Nephron progenitor cell (in vitro differentiated cells): Measurements from ENCODE around the gene RPS15A.
A peak's percentile ranks its signal among the peaks of the same experiment; 100 is the strongest.

ENCODE experiments used
- DNase-seq: peaks from one replicate; pipeline ENCODE4 v3.0.0; 2021
- H3K27ac Mint-ChIP-seq: 2 replicates; pipeline ENCODE4 v1.8.0; 2021; ENCODE audit warnings: mild to moderate bottlenecking, moderate library complexity, mixed read lengths
- H3K27me3 Mint-ChIP-seq: 2 replicates; pipeline ENCODE4 v1.8.0; 2021; ENCODE audit warnings: mild to moderate bottlenecking, low read depth, mixed read lengths; ENCODE audit not compliant: poor library complexity
- H3K36me3 Mint-ChIP-seq: 2 replicates; pipeline ENCODE4 v1.8.0; 2021; ENCODE audit warnings: low read depth, mixed read lengths
- H3K4me1 Mint-ChIP-seq: 2 replicates; pipeline ENCODE4 v1.8.0; 2021; ENCODE audit warnings: mixed read lengths
- H3K4me3 Mint-ChIP-seq: 2 replicates; pipeline ENCODE4 v1.8.0; 2021; ENCODE audit warnings: mild to moderate bottlenecking, moderate library complexity, mixed read lengths
- H3K9me3 Mint-ChIP-seq: 2 replicates; pipeline ENCODE4 v1.8.0; 2021; ENCODE audit warnings: mild to moderate bottlenecking, moderate library complexity, mixed read lengths
- CTCF ChIP-seq: fragments of 200-600 bp; sonication (generic); IDR thresholded peaks from 2 replicates; pipeline ENCODE4 v1.5.0; 2021; ENCODE audit warnings: antibody characterized with exemption

Gene RPS15A

GRCh38 chr16:18832613-18833012 is 42.5 kb upstream of the RPS15A start:
- no peak overlapping the region for H3K4me3 Mint-ChIP-seq
- no peaks in the 10 kb centered on the region for H3K9me3 Mint-ChIP-seq
- TF ChIP-seq CTCF = no peak
- H3K27ac Mint-ChIP-seq = no peak overlapping the region
- DNase-seq = no peak
- no peaks in the 10 kb centered on the region for H3K4me1 Mint-ChIP-seq
- peaks cover 77% of the 10 kb centered on the region for H3K36me3 Mint-ChIP-seq
- H3K27me3 Mint-ChIP-seq = no peaks in the 10 kb centered on the region

DNA sequence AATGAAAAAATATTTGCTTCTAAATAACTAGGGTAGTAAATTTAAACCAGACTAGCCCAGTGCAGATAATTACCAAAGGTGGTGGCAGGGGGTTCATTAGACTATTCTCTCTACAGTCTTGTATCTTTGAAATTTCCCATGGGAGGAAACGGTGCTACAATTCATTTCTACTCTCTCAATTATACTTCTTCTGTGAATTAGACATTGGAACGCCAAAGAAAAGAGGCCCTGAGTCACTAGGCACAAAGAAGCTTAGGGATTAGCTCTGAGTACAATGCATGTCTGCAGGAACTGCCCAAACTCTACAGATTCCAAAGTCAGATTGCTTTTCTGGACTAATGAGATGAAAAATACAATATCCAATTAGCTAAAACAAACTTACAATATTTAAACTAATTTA is 41.9 kb upstream of the RPS15A start:
- Mint-ChIP-seq H3K4me1 (no peaks in the 10 kb centered on the region), H3K27me3 (no peaks in the 10 kb centered on the region), H3K9me3 (peaks cover under 1% of the 10 kb centered on the region), H3K27ac (no peak overlapping the region), H3K4me3 (no peak overlapping the region), H3K36me3 (peaks cover 74% of the 10 kb centered on the region)
- no peak for DNase-seq
- no peak for TF ChIP-seq CTCF

DNA sequence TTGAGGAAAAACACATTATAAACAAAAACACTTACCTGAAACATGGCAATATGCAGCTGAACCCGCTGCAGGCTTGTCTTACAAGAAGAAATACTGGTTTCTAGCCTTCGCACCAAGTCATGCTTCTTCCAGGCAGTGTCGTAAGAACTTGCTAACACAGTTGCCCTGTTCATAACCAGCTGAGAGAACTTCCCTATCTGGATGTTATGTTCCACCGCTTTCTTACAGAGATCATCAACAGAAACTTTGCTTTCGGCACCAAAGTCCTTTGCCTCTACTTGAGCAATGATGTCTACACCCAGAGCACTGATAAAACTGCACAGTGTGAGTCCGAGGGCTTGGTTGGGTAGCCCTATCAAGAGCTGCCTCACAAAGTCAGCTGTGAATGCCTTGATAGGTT is 39.1 kb upstream of the RPS15A start:
- no peak for DNase-seq
- peaks cover 50% of the 10 kb centered on the region for H3K36me3 Mint-ChIP-seq
- H3K9me3 Mint-ChIP-seq = peaks cover 3% of the 10 kb centered on the region
- H3K4me3 Mint-ChIP-seq = no peak overlapping the region
- no peaks in the 10 kb centered on the region for H3K4me1 Mint-ChIP-seq
- no peaks in the 10 kb centered on the region for H3K27me3 Mint-ChIP-seq
- TF ChIP-seq CTCF = no peak
- H3K27ac Mint-ChIP-seq = peak overlapping the region; percentile 48

- no peak for DNase-seq
- peak overlapping the region; percentile 9 for H3K27ac Mint-ChIP-seq
- TF ChIP-seq CTCF = no peak
- H3K4me3 Mint-ChIP-seq = no peak overlapping the region
- H3K36me3 Mint-ChIP-seq = peaks cover 40% of the 10 kb centered on the region
- H3K4me1 Mint-ChIP-seq = no peaks in the 10 kb centered on the region
- H3K9me3 Mint-ChIP-seq = peaks cover 3% of the 10 kb centered on the region
- no peaks in the 10 kb centered on the region for H3K27me3 Mint-ChIP-seq
Observed at GRCh38 chr16:18827890-18828289, 37.8 kb upstream of the RPS15A start.

DNA sequence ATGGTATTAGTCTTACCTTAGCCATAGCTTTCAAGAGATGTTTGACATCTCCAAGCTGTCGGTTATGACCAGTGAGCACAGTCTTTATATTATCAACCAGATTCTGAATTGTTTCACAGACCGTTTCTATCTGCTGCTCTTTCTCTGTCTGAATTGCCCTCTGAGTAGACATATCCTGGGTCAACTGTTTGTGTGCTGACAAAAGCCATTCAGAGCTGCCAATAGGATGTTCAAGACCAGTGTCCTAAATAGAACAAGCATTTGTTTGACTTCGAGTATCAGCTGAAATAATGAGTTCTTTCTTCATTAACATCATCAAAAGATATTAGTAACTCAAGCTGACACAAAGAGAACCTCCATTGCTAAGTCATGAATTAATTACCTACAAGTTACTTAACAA is 26.2 kb upstream of the RPS15A start:
- Mint-ChIP-seq H3K9me3 (no peaks in the 10 kb centered on the region), H3K4me1 (no peaks in the 10 kb centered on the region), H3K36me3 (peaks cover 67% of the 10 kb centered on the region), H3K27me3 (no peaks in the 10 kb centered on the region), H3K27ac (no peak overlapping the region), H3K4me3 (no peak overlapping the region)
- DNase-seq = no peak
- TF ChIP-seq CTCF = no peak

DNA sequence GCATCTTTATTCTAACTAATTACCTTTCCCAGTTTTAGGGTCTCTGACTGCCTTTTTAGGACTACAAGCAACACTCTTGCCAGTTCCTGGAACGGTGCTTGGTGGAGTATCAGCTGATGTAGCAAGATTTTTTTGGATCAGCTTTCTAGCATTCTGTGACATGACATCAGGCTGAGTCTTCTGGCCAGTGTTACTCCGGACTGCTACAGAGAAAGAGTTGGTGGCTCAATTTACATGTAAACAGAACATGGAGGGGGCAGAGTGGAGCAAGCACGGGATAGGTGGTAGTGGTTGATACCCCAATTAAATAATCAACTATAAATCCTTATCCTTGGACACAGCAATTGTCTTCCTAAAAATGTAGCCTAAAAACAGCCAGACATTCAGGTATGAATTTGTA is 21.8 kb upstream of the RPS15A start:
- DNase-seq = no peak
- H3K9me3 Mint-ChIP-seq = no peaks in the 10 kb centered on the region
- no peaks in the 10 kb centered on the region for H3K27me3 Mint-ChIP-seq
- H3K36me3 Mint-ChIP-seq = peaks cover 84% of the 10 kb centered on the region
- H3K27ac Mint-ChIP-seq = no peak overlapping the region
- no peak overlapping the region for H3K4me3 Mint-ChIP-seq
- no peaks in the 10 kb centered on the region for H3K4me1 Mint-ChIP-seq
- TF ChIP-seq CTCF = no peak
